Heart left ventricle (tissue), 16 donors: ENCODE results near the gene ZNF784. TPM values are rescaled to one million over a fixed set of nuclear protein-coding genes. Genes with fewer than 3 reads are reported as not detected.
A peak's percentile ranks its signal among the peaks of the same experiment; 100 is the strongest.

Source experiments
- ATAC-seq, 4 donors: fragments of 200-7000 bp; cut with Tn5 transposase; one replicate each; pipeline ENCODE4 v1.9.1; 2020 to 2022; ENCODE audit warnings: moderate library complexity in 4 of 4, mild to moderate bottlenecking in 3 of 4, moderate number of reproducible peaks in 1 of 4
- DNase-seq, 5 donors: peaks; one replicate each; pipeline ENCODE4 v3.0.0-alpha.2; 2020
- H3K27ac ChIP-seq, 12 donors: fragments of 200-600 bp; sonication (generic) in 4 of 12; one replicate each; pipeline versions ENCODE4 v1.5.0 to v1.8.0; 2016 to 2022; ENCODE audit warnings: mild to moderate bottlenecking in 2 of 12
- H3K27me3 ChIP-seq, 9 donors: fragments of 200-600 bp; sonication (generic) in 2 of 9; one replicate each; pipeline versions ENCODE4 v1.5.1 to v1.8.0; 2016 to 2022; ENCODE audit warnings: mild to moderate bottlenecking in 3 of 9
- H3K36me3 ChIP-seq, 9 donors: fragments of 200-600 bp; sonication (generic) in 2 of 9; one replicate each; pipeline versions ENCODE4 v1.5.0 to v1.8.0; 2018 to 2022; ENCODE audit warnings: mild to moderate bottlenecking in 2 of 9
- H3K4me1 ChIP-seq, 12 donors: fragments of 200-600 bp; sonication (generic) in 4 of 12; one replicate each; pipeline versions ENCODE4 v1.5.0 to v1.8.0; 2016 to 2022; ENCODE audit warnings: mild to moderate bottlenecking in 3 of 12
- H3K4me3 ChIP-seq, 12 donors: fragments of 200-600 bp; sonication (generic) in 4 of 12; one replicate each; pipeline versions ENCODE4 v1.5.0 to v1.8.0; 2017 to 2022; ENCODE audit warnings: mild to moderate bottlenecking in 9 of 12, moderate library complexity in 4 of 12
- H3K9me3 ChIP-seq, 12 donors: fragments of 200-600 bp; sonication (generic) in 4 of 12; one replicate each; pipeline versions ENCODE4 v1.5.0 to v1.8.0; 2016 to 2022; ENCODE audit warnings: mild to moderate bottlenecking in 1 of 12
- CTCF ChIP-seq, 12 donors: fragments of 200-600 bp; sonication (generic) in 4 of 12; IDR thresholded peaks; one replicate each; pipeline versions ENCODE4 v1.5.0 to v1.8.0; 2018 to 2022; ENCODE audit warnings: antibody characterized with exemption in 12 of 12, mild to moderate bottlenecking in 5 of 12
- POLR2A ChIP-seq, 2 donors: fragments of 450-650 bp; IDR thresholded peaks; one replicate each; pipeline ENCODE4 v1.6.1; 2017; ENCODE audit warnings: antibody characterized with exemption in 2 of 2, mild to moderate bottlenecking in 2 of 2, moderate library complexity in 2 of 2
- WGBS, 4 donors: extraction: QIAGEN DNeasy Blood & Tissue Kit in 2 of 4; methylation state at CpG; one replicate each; pipeline versions ENCODE4 v1.1.5 to v1.1.7; 2013 to 2018; 5-methylcytosine and 5-hydroxymethylcytosine counted together
- intact Hi-C, 10 donors: fragments of 100-400 bp; cut with DNase I; formaldehyde crosslinking; loops; one replicate each; pipeline versions ENCODE4 v1.11.1 to v1.14.2; 2022
- polyA plus RNA-seq, 2 donors: library from polyadenylated mRNA; stranded (reverse); fragments of 200-250 nt; gene quantifications; one replicate each; pipeline ENCODE4 v1.2.3, GENCODE V29; 2013
- total RNA-seq, 9 donors: library from RNA; depleted of rRNA in 2 of 9; stranded (reverse); fragments of >200 nt in 2 of 9; fragmentation: NEBNext Ultra II Directional in 3 of 9; extraction: Animal tissue kit (Norgen Biotek cat#: 25700) in 3 of 9; gene quantifications; one replicate each; pipeline versions ENCODE4 v1.1.0 to v1.2.4, GENCODE V29; 2016 to 2023
- donor health status: ischemic (EF 13 %, LVEDD 7.1; RV severe dilation, severe dysfunction).
- donor health status: healthy with polysubstance abuse.
- donor health status: DM: no; HTN: yes; CAD: no.
- donor health status: DM: no; HTN: no; CAD: no.
- donor health status: ischemic (EF 25% LVEDD 6.9; RV normal size, moderate dysfunction).
- donor health status: ischemic (EF 25% LVEDD 5.7; RV mildly dilated, moderate dysfunction).
- donor health status: healthy.
- donor health status: DM: yes; HTN: yes; CAD: no.
- donor health status: ischemic (EF 35%, LVEDD 5.7; RV mildly dilated, moderate dysfunction).
- donor health status: nonischemic (EF 11% LVEDD 7.7; RV severe dilation, severe dysfunction).
- donor health status: DM: yes; HTN: yes; CAD: no.
- donor health status: PGD.
- donor health status: ischemic (EF 29% LVEDD 5.4; RV normal size, mild dysfunction).
- donor health status: nonischemic (EF 23%, LVEDD 6.1; RV moderate dilation, normal function).

Gene ZNF784
- total and polyA plus RNA-seq, 11 donors = 6.7 to 15.8 (median 9.2) TPM

GRCh38 chr19:55672418-55672817 lies 48.1 kb upstream of the ZNF784 start:
- ATAC-seq = no peak

GRCh38 chr19:55671054-55671378 lies 46.6 kb upstream of the ZNF784 start:
- Histone ChIP-seq H3K27me3 (no peaks in the 10 kb centered on the region), H3K36me3 (peaks cover 0 to 79% (median 66%) of the 10 kb centered on the region in 9 donors), H3K4me3 (no peak overlapping the region), H3K27ac (no peak overlapping the region), H3K9me3 (no peaks in the 10 kb centered on the region), H3K4me1 (peaks cover 0 to 51% (median 12%) of the 10 kb centered on the region in 12 donors)
- intact Hi-C loops = no loop called here
- ATAC-seq (no peak), DNase-seq (no peak)
- TF ChIP-seq CTCF (IDR thresholded peaks at IDR 0.05) (no peak), POLR2A (IDR thresholded peaks at IDR 0.05) (no peak)
- WGBS, 4 donors = 67 to 70% (median 69%) methylated on average over 2 of the region's 2 CpGs

More at GRCh38 chr19:55672418-55672817, 48.1 kb upstream of the ZNF784 start:
- 79 to 84% (median 81%) methylated on average over 5 of the region's 5 CpGs for WGBS, 4 donors
- Histone ChIP-seq H3K9me3 (no peaks in the 10 kb centered on the region), H3K27me3 (no peaks in the 10 kb centered on the region), H3K36me3 (peaks cover 0 to 65% (median 52%) of the 10 kb centered on the region in 9 donors), H3K4me1 (peaks cover 9 to 54% (median 26%) of the 10 kb centered on the region in 12 donors), H3K27ac (no peak overlapping the region), H3K4me3 (no peak overlapping the region)
- TF ChIP-seq CTCF (IDR thresholded peaks at IDR 0.05) (no peak), POLR2A (IDR thresholded peaks at IDR 0.05) (no peak)
- no peak for DNase-seq
- intact Hi-C loops = loop anchor here in 1 of 10 donors (2.0 kb wide), 1 partner anchor 14 kb away; no protein-coding TSS in a partner anchor

- 68 to 71% (median 69%) methylated on average over 23 of the region's 23 CpGs for WGBS, 4 donors
- H3K36me3 ChIP-seq = peaks cover 0 to 84% (median 72%) of the 10 kb centered on the region in 9 donors
Observed at GRCh38 chr19:55670280-55671053, 46.1 kb upstream of the ZNF784 start.

More at GRCh38 chr19:55670280-55671053, 46.1 kb upstream of the ZNF784 start:
- H3K9me3 ChIP-seq = no peaks in the 10 kb centered on the region
- H3K4me3 ChIP-seq = no peak overlapping the region
- H3K27ac ChIP-seq = no peak overlapping the region
- TF ChIP-seq POLR2A (IDR thresholded peaks at IDR 0.05) = no peak
- no peak for TF ChIP-seq CTCF (IDR thresholded peaks at IDR 0.05)
- ATAC-seq (peak in 1 of 4 donors; percentile 16), DNase-seq (peak in 1 of 5 donors; percentile 61)
- no peaks in the 10 kb centered on the region for H3K27me3 ChIP-seq
- intact Hi-C loops = no loop called here
- peaks cover 0 to 47% (median 8%) of the 10 kb centered on the region in 12 donors for H3K4me1 ChIP-seq
